ENCODE measurements around the gene PSRC1.

The PSRC1 gene

DNA sequence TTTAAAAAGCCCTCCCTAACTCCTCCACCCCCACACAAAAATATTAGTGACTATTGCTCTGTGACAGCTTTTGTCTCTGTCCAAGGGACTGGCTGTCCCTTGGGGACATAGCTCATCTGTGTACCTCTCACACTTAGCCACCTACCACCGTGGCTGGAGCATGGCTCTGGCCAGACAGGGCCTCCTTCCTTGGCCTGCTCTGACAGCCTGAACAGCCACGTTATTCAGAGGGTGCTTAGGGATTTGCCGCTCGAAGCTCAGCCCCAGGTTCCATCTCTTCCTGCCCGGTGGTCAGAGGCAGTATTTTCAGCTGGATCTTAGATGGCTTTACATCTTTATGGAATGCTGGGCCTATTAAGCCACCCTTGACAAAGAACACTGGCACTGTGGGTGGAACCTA, 39.7 kb downstream of the PSRC1 start:
- DNase-seq = no peak

DNA sequence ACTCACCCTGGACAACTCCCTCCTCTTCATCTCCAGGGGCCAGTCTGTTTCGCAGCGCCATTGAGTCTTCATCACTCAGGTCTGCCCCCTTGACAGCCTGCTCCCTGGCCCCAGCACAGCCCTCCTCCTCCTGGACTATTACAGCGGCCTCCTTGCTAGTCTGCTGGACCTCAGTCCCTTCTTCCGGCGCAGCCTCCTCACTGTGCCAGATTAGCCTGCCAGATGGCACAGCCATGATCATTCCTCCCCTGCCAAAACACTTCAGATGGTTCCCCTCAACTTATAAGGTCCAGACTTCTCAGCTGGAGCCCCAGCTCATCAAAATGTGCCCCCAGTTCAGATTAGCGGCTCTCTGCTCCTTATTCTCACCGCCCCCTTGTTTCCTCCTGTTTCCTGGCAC, 40.6 kb downstream of the PSRC1 start:
- DNase-seq = no peak

DNA sequence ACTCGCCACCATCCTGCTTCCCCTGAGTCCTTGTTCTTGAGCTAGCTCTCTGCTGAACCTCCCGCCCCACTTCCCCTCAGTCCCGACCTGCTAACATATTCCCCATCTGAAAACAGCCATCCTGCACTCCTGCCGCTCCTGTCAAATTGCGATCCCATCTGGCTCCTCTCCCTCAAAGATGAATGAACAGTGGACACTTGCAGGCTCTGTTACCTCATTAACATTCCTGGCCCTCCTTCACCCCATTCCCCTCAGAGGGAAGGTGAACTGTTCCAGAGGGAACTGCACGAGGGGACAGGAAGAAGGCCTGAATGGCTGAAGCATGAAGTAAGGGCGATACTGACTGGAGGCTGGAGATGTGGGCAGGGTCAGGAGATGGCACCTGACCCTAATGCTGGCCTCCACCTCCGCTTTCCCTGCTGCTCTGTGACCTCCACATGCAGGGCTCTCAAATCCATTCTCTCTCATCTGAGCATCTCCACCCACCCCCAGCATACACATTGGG, 41.1 kb downstream of the PSRC1 start:
- no peak for DNase-seq

DNA sequence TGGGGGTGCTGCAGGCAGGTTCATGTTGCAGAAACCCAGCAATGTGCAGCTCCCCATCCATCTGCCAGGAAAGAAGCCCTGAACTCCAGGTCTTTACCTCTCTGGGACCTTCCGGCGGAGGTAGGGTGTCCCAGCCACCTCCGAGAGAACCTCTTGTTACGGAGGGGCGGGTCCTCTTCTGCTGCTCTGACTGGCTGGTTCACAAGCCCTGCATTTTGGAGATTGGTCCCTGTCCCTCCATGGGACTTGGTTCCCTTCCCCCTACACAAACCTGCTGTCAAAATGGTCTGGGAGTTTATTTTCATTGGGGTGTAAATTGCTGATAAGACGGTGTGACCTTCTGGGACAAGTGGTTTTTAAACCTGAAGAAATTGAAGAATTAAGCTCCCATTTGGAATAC, 41.6 kb downstream of the PSRC1 start:
- DNase-seq = no peak

DNA sequence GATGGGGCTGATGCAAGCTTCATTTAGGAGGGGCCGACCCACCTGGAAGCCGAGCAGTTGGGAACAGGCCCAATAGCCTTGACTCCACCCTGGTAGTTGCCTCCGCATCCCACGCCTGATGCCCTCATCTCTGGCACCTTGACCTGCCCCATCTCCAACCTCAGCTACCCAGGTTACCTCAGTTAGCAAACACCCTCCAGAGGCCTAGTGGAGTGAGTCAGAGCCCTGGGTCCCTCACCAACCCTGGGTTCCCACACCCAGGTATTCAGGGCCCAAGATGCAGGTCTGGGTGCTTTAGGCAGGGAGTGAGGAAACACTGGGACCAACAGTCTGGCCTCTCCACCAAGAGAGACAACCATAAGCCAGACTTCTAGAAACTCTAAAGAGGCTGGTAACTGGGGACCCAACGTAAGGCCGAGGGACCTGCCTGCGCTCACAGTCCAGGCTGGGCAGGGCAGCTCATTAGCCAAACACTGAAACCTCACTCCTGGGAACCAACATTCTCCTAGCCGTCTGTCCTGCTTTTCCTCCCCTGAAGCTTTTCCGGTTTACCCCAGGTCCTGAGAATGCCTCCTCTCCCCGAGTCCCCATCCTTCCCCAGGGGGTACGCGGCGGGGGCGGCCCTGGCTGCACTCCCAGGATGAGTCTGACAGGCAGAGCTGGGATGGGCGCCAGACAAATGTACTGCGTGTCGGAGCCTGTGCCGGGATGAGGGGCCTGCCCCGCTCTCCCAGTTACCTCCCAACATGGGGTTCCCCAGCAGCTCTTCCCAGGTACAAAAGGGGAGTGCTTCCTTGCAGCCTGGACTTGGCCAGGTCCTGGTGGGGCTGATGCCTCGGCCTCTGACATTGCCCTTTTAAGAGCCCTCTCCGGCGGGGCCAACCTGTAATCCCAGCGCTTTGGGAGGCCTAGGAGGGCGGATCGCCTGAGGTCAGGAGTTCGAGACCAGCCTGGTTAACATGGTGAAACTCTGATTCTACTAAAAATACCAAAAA, 42.5 kb downstream of the PSRC1 start:
- no peak for DNase-seq

DNA sequence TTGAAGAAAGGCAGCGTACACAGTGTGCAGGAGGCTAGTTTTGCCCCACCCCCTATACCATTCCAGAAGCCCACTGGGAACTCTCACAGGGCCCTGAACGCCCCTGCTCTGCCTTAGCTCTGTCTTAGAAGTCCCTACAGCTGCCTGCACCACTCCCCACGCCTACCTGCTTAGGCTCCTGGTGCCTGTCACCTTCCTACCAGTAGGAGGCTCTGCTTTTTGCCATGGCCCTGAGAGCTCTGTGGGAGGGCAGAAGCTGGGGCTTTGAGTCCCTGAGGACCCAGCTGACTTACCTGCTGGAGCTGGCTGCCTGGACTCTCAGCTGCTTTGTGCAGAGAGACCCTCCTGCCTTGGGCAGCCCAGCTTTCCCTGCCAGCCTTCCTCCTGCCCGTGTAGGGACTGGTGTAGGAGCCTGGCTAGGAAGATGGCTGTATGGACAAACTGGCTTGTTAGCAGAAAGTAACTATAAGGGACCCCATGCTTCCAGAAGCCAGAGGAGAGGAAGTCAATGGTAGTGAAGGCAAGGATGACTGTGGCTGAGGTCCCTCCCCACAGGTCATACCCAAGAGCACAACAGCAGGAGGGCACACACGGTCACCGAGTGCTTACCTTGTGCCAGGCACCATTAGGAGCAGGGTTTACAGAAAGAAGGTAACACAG, 43.4 kb downstream of the PSRC1 start:
- no peak for DNase-seq

DNA sequence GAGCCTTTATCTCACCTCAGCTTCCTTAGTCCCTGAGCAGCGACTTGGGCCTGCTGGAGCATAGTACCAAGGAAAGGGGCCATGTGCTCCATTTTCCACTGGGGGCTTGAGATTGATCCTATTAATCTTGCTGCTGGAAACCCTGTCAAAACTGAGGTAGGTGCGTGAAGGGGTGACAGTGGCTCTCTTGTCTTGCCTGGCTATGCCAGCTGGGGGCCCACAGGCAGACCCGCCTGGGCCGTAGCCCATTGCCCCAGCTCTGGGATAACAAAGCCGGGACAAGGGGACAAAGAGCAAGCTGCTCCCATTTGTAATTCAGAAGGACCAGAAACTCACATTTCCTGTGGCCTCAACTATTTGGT, 43.9 kb downstream of the PSRC1 start:
- DNase-seq = no peak

DNA sequence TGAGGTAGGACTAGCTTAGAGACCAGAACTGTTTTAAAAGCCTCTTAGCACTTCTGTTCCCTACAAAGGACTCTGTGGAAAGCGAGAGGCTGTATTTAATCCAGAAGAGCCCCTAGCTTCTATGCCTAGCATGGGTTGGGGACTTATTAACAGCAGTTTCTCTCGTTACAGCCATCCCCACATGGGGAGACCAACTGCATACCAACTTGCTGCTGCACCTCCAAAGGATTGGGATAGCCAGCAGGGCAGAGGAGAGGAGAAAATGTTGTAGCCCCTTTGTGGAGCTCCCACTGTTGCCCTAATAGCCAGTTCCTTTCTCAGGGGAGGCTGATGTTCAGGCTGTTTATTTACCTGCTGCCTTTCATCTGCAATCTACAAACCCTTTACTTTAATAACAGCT, 44.6 kb downstream of the PSRC1 start:
- DNase-seq = no peak

DNA sequence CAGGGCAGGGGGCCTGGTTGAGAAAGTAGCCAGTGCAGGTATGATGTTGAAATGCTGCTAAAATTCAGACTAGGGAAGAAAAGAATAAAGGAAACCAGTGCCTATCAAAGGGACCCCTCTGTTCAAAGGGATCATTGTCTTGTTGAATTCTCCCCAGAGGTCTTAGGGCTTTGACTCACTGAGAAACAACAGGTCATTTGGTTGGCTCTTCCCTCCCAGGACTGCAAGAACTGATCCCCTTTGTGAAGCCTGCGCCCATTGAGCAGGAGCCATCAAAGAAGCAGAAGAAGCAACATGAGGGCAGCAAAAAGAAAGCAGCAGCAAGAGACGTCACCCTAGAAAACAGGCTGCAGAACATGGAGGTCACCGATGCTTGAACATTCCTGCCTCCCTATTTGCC, 45.4 kb downstream of the PSRC1 start:
- DNase-seq = no peak

DNA sequence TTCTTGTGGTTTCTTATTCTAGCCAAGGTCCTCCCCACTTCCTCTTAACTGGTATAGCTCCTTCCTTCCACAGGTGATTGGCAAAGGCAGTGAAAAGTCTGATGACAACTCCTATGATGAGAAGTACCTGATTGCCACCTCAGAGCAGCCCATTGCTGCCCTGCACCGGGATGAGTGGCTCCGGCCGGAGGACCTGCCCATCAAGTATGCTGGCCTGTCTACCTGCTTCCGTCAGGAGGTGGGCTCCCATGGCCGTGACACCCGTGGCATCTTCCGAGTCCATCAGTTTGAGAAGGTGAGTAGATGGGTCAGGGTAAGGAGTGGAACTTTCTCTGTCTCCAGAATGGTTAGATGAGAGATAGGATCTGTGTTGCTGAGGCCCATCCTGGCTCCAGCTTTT, 47.8 kb downstream of the PSRC1 start:
- DNase-seq = no peak

DNA sequence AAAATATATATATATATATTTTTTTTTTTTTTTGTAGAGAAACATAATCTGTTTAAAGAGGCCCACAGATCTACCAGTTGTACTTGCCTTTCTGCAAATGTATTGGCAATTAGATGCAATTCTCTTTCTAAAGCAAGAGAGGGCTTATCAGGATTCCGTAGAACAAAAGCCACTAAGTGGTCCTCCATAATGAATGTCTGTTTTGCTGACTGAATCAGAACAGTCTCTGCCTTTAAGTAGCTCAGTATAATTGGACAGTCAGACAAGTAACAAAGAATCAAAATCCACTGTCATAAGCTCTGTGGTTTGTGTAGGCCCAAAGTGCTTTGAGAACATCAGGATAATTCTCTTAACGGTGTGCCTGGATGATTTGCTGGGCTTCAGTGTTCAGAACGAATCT, 51.9 kb downstream of the PSRC1 start:
- DNase-seq = no peak

Measured in CD4-positive, alpha-beta T cell treated with Interferon gamma for 1 hour (primary cell).